Measurements from ENCODE around the gene GSX2. TPM values are rescaled to one million over a fixed set of nuclear protein-coding genes. Genes with fewer than 3 reads are reported as not detected.

The GSX2 gene
- polyA plus RNA-seq, 1 of the 3 experiments (the other 2 are of a cell fraction): 0.02 TPM

GRCh38 chr4:54064317-54065111 lies 35.4 kb upstream of the GSX2 start, which contains the start of gene CHIC2 (continued):
- no peak for TF ChIP-seq REST (IDR thresholded peaks at IDR 0.05; ENCODE audit: low read depth, low read length)

GRCh38 chr4:54065282-54066087 lies 34.5 kb upstream of the GSX2 start:
- TF ChIP-seq JUND (IDR thresholded peaks at IDR 0.05) (no peak), FOXJ3 (CRISPR knock-in tag; IDR thresholded peaks at IDR 0.05) (no peak), SMC3 (IDR thresholded peaks at IDR 0.05; ENCODE audit: low read depth, low read length) (no peak), RCOR1 (IDR thresholded peaks at IDR 0.05; ENCODE audit: low read length) (no peak), MEF2A (IDR thresholded peaks at IDR 0.05; ENCODE audit: borderline replicate concordance, low read depth) (no peak)
- no peaks in the 10 kb centered on the region for H3K9me2 ChIP-seq
- peak overlapping the region; percentile 71 for H3K4me2 ChIP-seq
- peaks cover 39% of the 10 kb centered on the region for H3F3A ChIP-seq (replicated peaks; ENCODE audit: insufficient read depth)
- peaks cover 8 to 19% of the 10 kb centered on the region in 2 experiments for H3K36me3 ChIP-seq (replicated peaks in 1 of 2; ENCODE audit: control insufficient read depth in 1 of 2, insufficient read depth in 2 of 2, low read length in 1 of 2)
- H2AFZ ChIP-seq (ENCODE audit: low read depth): peak overlapping the region; percentile 65; the same call in 1 of the 2 replicates
- peaks cover 39% of the 10 kb centered on the region for H3K79me2 ChIP-seq (ENCODE audit: insufficient read depth)
- DNase-seq: no peak
- ChIA-PET POLR2A (no interaction called here), CTCF (interaction anchor here (2.2 kb wide), 1 partner anchor 1050 kb away, joined by 5 read pairs; no protein-coding TSS in a partner anchor)
- no peaks in the 10 kb centered on the region for H3K9me3 ChIP-seq
- H3K4me3 ChIP-seq (ENCODE audit: low read depth in 2 of 2, low read length in 1 of 2): peak overlapping the region; percentile 95 to 97
- WGBS (ENCODE audit: low lambda C conversion rate): 82% methylated on average over 6 of the region's 6 CpGs
- peaks cover 19 to 23% of the 10 kb centered on the region in 2 experiments for H3K4me1 ChIP-seq (ENCODE audit: control insufficient read depth in 1 of 2, insufficient read depth in 2 of 2, low read depth in 1 of 2, low read length in 1 of 2)
- no peaks in the 10 kb centered on the region for H3K27me3 ChIP-seq (ENCODE audit: insufficient read depth)
- H3K9ac ChIP-seq: peak overlapping the region; percentile 99
- H4K20me1 ChIP-seq (ENCODE audit: insufficient read depth): peaks cover 20% of the 10 kb centered on the region
- peak overlapping the region; percentile 89 to 93 for H3K27ac ChIP-seq (ENCODE audit: low read depth in 2 of 2, low read length in 1 of 2)

- whole genome bisulfite sequencing (ENCODE audit: low lambda C conversion rate): 92% methylated on average over 2 of the region's 2 CpGs
- Histone ChIP-seq H3K36me3 (replicated peaks in 1 of 2; ENCODE audit: control insufficient read depth in 1 of 2, insufficient read depth in 2 of 2, low read length in 1 of 2) (peaks cover 6 to 13% of the 10 kb centered on the region in 2 experiments), H3K9me3 (no peaks in the 10 kb centered on the region), H3K27me3 (ENCODE audit: insufficient read depth) (no peaks in the 10 kb centered on the region), H3K4me2 (no peak overlapping the region), H3K9ac (no peak overlapping the region), H3K4me3 (ENCODE audit: low read depth in 2 of 2, low read length in 1 of 2) (no peak overlapping the region), H3K79me2 (ENCODE audit: insufficient read depth) (peaks cover 33% of the 10 kb centered on the region), H4K20me1 (ENCODE audit: insufficient read depth) (peaks cover 15% of the 10 kb centered on the region; the same call in 1 of the 2 replicates), H3K4me1 (ENCODE audit: control insufficient read depth in 1 of 2, insufficient read depth in 2 of 2, low read depth in 1 of 2, low read length in 1 of 2) (peaks cover 19 to 23% of the 10 kb centered on the region in 2 experiments), H2AFZ (ENCODE audit: low read depth) (no peak overlapping the region), H3K9me2 (no peaks in the 10 kb centered on the region), H3F3A (replicated peaks; ENCODE audit: insufficient read depth) (peaks cover 39% of the 10 kb centered on the region), H3K27ac (ENCODE audit: low read depth in 2 of 2, low read length in 1 of 2) (peak overlapping the region; percentile 89 to 93; a peak in 3 of 4 replicates)
- POLR2A ChIA-PET: no interaction called here
- TF ChIP-seq TEAD4 (IDR thresholded peaks at IDR 0.05; ENCODE audit: borderline replicate concordance, insufficient read depth) (no peak), FOXJ3 (CRISPR knock-in tag; IDR thresholded peaks at IDR 0.05) (no peak), IRF3 (IDR thresholded peaks at IDR 0.05; ENCODE audit: low read depth, low read length) (no peak), FOXM1 (IDR thresholded peaks at IDR 0.05; ENCODE audit: low read depth) (no peak), YY1 (IDR thresholded peaks at IDR 0.05; ENCODE audit: low read depth) (no peak)
- DNase-seq: no peak
- CTCF ChIA-PET: no interaction called here
Measured at GRCh38 chr4:54066088-54066415, 33.9 kb upstream of the GSX2 start.
